ENCODE measurements around the gene KCNIP1.

KCNIP1 gene

GRCh38 chr5:170769898-170770416 lies 266.1 kb downstream of the KCNIP1 start:
- no peak for DNase-seq (ENCODE audit: low read depth in 2 of 2, low spot score in 1 of 2)

GRCh38 chr5:170771496-170771895 lies 267.7 kb downstream of the KCNIP1 start:
- no peak for DNase-seq (ENCODE audit: low read depth in 2 of 2, low spot score in 1 of 2)

GRCh38 chr5:170773024-170773985 lies 269.5 kb downstream of the KCNIP1 start:
- no peak for DNase-seq (ENCODE audit: low read depth in 2 of 2, low spot score in 1 of 2)

GRCh38 chr5:170774831-170775230 lies 271.0 kb downstream of the KCNIP1 start:
- DNase-seq (ENCODE audit: low read depth in 2 of 2, low spot score in 1 of 2) = no peak

- DNase-seq (ENCODE audit: low read depth in 2 of 2, low spot score in 1 of 2) = no peak
Observed at GRCh38 chr5:170781946-170782345, 278.1 kb downstream of the KCNIP1 start.

GRCh38 chr5:170782438-170782837 lies 278.6 kb downstream of the KCNIP1 start:
- no peak for DNase-seq (ENCODE audit: low read depth in 2 of 2, low spot score in 1 of 2)

- no peak for DNase-seq (ENCODE audit: low read depth in 2 of 2, low spot score in 1 of 2)
Observed at GRCh38 chr5:170783498-170784247, 279.9 kb downstream of the KCNIP1 start, which contains the start of gene GABRP. Gene GABRP (plus strand): TSS chr5:170783725. CDS start chr5:170788616, 4,891 bp downstream.

- no peak for DNase-seq (ENCODE audit: low read depth in 2 of 2, low spot score in 1 of 2)
Observed at GRCh38 chr5:170785416-170785815, 281.6 kb downstream of the KCNIP1 start.
